Measurements from ENCODE around the gene CS. TPM values are rescaled to one million over a fixed set of nuclear protein-coding genes. Genes with fewer than 3 reads are reported as not detected.

Gene CS
- total and polyA plus RNA-seq, 2 experiments from 2014 or later: 67.2 to 76.2 TPM

GRCh38 chr12:56241424-56242303 is 58.5 kb downstream of the CS start:
- in situ Hi-C loops (cut with MboI): no loop called here
- Histone ChIP-seq H3K9me2 (ENCODE audit: insufficient read depth) (no peaks in the 10 kb centered on the region), H3K27me3 (replicated peaks; ENCODE audit: insufficient read depth) (no peaks in the 10 kb centered on the region), H2AFZ (no peak overlapping the region), H3K4me3 (no peak overlapping the region), H3K79me2 (ENCODE audit: insufficient read depth) (no peaks in the 10 kb centered on the region), H4K20me1 (ENCODE audit: insufficient read depth) (no peaks in the 10 kb centered on the region), H3K4me1 (ENCODE audit: insufficient read depth) (0 out of 2 replicates have a peak, but pooled peaks cover 9% of the 10 kb centered on the region), H3F3A (ENCODE audit: insufficient read depth) (0 out of 2 replicates have a peak, but pooled peaks cover 5% of the 10 kb centered on the region), H3K27ac (no peak overlapping the region), H3K9me3 (ENCODE audit: low read depth) (no peaks in the 10 kb centered on the region), H3K9ac (no peak overlapping the region), H3K36me3 (ENCODE audit: low read depth) (peaks cover 38% of the 10 kb centered on the region), H3K4me2 (ENCODE audit: unreplicated experiment) (no peak overlapping the region)
- 86% methylated on average over 9 of the region's 9 CpGs for WGBS, 2 experiments (ENCODE audit: low coverage in 1 of 2, low lambda C conversion rate in 2 of 2, missing lambda C conversion rate in 2 of 2)
- TF ChIP-seq EZH2 (IDR thresholded peaks at IDR 0.05; ENCODE audit: insufficient read depth, poor library complexity, severe bottlenecking): no peak
- TF ChIP-seq EZH2phosphoT487 (IDR thresholded peaks at IDR 0.05; ENCODE audit: insufficient read depth, low read depth): no peak
- DNase-seq: no peak

DNA sequence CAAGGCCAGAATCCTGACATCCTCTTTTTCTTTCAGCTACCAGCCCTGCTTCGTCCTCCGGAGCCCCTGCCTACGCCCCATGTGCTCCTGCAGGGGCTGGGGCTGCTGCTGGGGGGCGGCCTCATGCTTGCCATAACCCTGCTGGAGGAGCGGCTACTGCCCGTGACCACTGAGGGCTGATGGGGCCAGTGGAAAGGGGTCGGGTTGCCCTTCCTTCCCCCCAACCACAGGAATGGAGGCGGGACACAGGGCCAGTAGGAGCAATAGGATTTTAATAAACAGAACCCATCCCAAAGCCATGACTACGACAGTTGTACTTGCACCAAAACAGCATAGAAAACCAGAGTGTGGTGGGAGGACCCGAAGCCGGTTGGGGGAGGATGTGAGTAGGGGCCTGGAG is 62.6 kb downstream of the CS start:
- Histone ChIP-seq H3K9me2 (ENCODE audit: insufficient read depth) (no peaks in the 10 kb centered on the region), H3K4me3 (no peak overlapping the region), H3K4me2 (ENCODE audit: unreplicated experiment) (no peak overlapping the region), H3K27ac (no peak overlapping the region), H4K20me1 (ENCODE audit: insufficient read depth) (no peaks in the 10 kb centered on the region), H3K4me1 (ENCODE audit: insufficient read depth) (no peaks in the 10 kb centered on the region), H3F3A (ENCODE audit: insufficient read depth) (peaks cover 10% of the 10 kb centered on the region; the same call in 1 of the 2 replicates), H2AFZ (no peak overlapping the region), H3K36me3 (ENCODE audit: low read depth) (peaks cover 17% of the 10 kb centered on the region; the same call in 1 of the 2 replicates), H3K9ac (no peak overlapping the region), H3K27me3 (replicated peaks; ENCODE audit: insufficient read depth) (no peaks in the 10 kb centered on the region), H3K9me3 (ENCODE audit: low read depth) (no peaks in the 10 kb centered on the region), H3K79me2 (ENCODE audit: insufficient read depth) (no peaks in the 10 kb centered on the region)
- in situ Hi-C loops (cut with MboI): no loop called here
- TF ChIP-seq EZH2phosphoT487 (IDR thresholded peaks at IDR 0.05; ENCODE audit: insufficient read depth, low read depth) (no peak), EZH2 (IDR thresholded peaks at IDR 0.05; ENCODE audit: insufficient read depth, poor library complexity, severe bottlenecking) (no peak)
- no peak for DNase-seq
- 82 to 84% methylated on average over 11 of the region's 11 CpGs for WGBS, 2 experiments (ENCODE audit: low coverage in 1 of 2, low lambda C conversion rate in 2 of 2, missing lambda C conversion rate in 2 of 2)

DNA sequence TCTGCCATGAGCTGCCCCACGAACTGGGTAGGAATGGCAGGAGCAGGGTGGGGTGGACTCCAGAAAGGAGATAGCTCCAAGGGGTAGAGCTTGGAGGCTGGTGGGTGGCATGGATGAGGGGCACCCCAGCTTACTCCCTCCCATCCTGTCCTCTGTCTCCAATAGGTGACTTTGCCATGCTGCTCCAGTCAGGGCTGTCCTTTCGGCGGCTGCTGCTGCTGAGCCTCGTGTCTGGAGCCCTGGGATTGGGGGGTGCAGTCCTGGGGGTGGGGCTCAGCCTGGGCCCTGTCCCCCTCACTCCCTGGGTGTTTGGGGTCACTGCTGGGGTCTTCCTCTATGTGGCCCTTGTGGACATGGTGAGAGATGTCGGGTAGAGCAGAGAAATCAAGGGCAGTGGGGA is 63.1 kb downstream of the CS start:
- in situ Hi-C loops (cut with MboI): no loop called here
- Histone ChIP-seq H3K27me3 (replicated peaks; ENCODE audit: insufficient read depth) (no peaks in the 10 kb centered on the region), H4K20me1 (ENCODE audit: insufficient read depth) (no peaks in the 10 kb centered on the region), H3K4me1 (ENCODE audit: insufficient read depth) (no peaks in the 10 kb centered on the region), H3K36me3 (ENCODE audit: low read depth) (peaks cover 11% of the 10 kb centered on the region; the same call in 1 of the 2 replicates), H2AFZ (no peak overlapping the region), H3K9me3 (ENCODE audit: low read depth) (no peaks in the 10 kb centered on the region), H3K4me2 (ENCODE audit: unreplicated experiment) (no peak overlapping the region), H3K4me3 (no peak overlapping the region), H3K9me2 (ENCODE audit: insufficient read depth) (no peaks in the 10 kb centered on the region), H3K79me2 (ENCODE audit: insufficient read depth) (no peaks in the 10 kb centered on the region), H3K9ac (no peak overlapping the region), H3K27ac (no peak overlapping the region), H3F3A (ENCODE audit: insufficient read depth) (peaks cover 10% of the 10 kb centered on the region; the same call in 1 of the 2 replicates)
- no peak for TF ChIP-seq EZH2 (IDR thresholded peaks at IDR 0.05; ENCODE audit: insufficient read depth, poor library complexity, severe bottlenecking)
- TF ChIP-seq EZH2phosphoT487 (IDR thresholded peaks at IDR 0.05; ENCODE audit: insufficient read depth, low read depth): no peak
- 43 to 48% methylated on average over 2 to 5 of the region's 5 CpGs for WGBS, 2 experiments (ENCODE audit: low coverage in 1 of 2, low lambda C conversion rate in 2 of 2, missing lambda C conversion rate in 2 of 2)
- no peak for DNase-seq

DNA sequence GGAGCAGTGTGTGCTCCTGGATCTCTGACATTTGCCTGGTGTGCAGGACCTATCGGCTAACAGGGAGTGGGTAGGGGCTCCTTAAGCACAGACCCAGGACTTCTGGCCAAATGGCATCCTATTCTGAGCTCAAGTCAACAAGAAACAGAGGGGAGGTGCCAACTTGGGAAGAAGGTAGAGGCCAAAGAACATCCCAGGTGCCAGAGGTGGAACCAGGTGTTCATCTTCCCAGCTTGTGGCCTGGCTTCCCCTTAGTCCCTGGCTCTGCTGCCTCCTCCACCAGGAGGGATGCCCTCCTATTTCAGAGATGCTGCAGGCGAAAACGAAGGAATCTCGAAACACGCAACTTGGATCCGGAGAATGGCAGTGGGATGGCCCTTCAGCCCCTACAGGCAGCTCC is 64.0 kb downstream of the CS start:
- in situ Hi-C loops (cut with MboI): no loop called here
- Histone ChIP-seq H3K9me2 (ENCODE audit: insufficient read depth) (no peaks in the 10 kb centered on the region), H3K27ac (no peak overlapping the region), H3K4me2 (ENCODE audit: unreplicated experiment) (no peak overlapping the region), H3K4me1 (ENCODE audit: insufficient read depth) (no peaks in the 10 kb centered on the region), H2AFZ (no peak overlapping the region), H3K9me3 (ENCODE audit: low read depth) (no peaks in the 10 kb centered on the region), H3K4me3 (no peak overlapping the region), H3K36me3 (ENCODE audit: low read depth) (peaks cover 5% of the 10 kb centered on the region; the same call in 1 of the 2 replicates), H3K27me3 (replicated peaks; ENCODE audit: insufficient read depth) (no peaks in the 10 kb centered on the region), H3K79me2 (ENCODE audit: insufficient read depth) (no peaks in the 10 kb centered on the region), H3F3A (ENCODE audit: insufficient read depth) (peaks cover 10% of the 10 kb centered on the region; the same call in 1 of the 2 replicates), H4K20me1 (ENCODE audit: insufficient read depth) (no peaks in the 10 kb centered on the region), H3K9ac (no peak overlapping the region)
- TF ChIP-seq EZH2 (IDR thresholded peaks at IDR 0.05; ENCODE audit: insufficient read depth, poor library complexity, severe bottlenecking): no peak
- no peak for TF ChIP-seq EZH2phosphoT487 (IDR thresholded peaks at IDR 0.05; ENCODE audit: insufficient read depth, low read depth)
- WGBS, 2 experiments (ENCODE audit: low coverage in 1 of 2, low lambda C conversion rate in 2 of 2, missing lambda C conversion rate in 2 of 2): 88 to 97% methylated on average over 6 of the region's 6 CpGs
- DNase-seq: no peak
